Measurements from ENCODE around the gene MPPED1.

GRCh38 chr22:43473441-43473840 lies 61.6 kb downstream of the MPPED1 start:
- TF ChIP-seq POLR2A (IDR thresholded peaks at IDR 0.05) (no peak), EP300 (IDR thresholded peaks at IDR 0.05) (no peak)

Measured in suprapubic skin (tissue), 2 donors.